Peyer's patch (tissue), 4 donors: Measurements from ENCODE around the gene GTF3C5. TPM values are rescaled to one million over a fixed set of nuclear protein-coding genes. Genes with fewer than 3 reads are reported as not detected.
A peak's percentile ranks its signal among the peaks of the same experiment; 100 is the strongest.

Experiments used
- DNase-seq, 3 donors: peaks; one replicate each; pipeline ENCODE4 v3.0.0-alpha.2; 2017 to 2019
- H3K27ac ChIP-seq, 4 donors: fragments of 200-600 bp; sonication (generic); one replicate each; pipeline ENCODE4 v1.5.1; 2016 to 2019
- H3K27me3 ChIP-seq, 2 donors: fragments of 200-600 bp; sonication (generic); one replicate each; pipeline ENCODE4 v1.5.1; 2019
- H3K36me3 ChIP-seq, 3 donors: fragments of 200-600 bp; sonication (generic); one replicate each; pipeline ENCODE4 v1.5.1; 2016 to 2019
- H3K4me1 ChIP-seq, 4 donors: fragments of 200-600 bp; sonication (generic); one replicate each; pipeline ENCODE4 v1.5.1; 2016 to 2019
- H3K4me3 ChIP-seq, 4 donors: fragments of 200-600 bp; sonication (generic); 1 replicate in 3 of 4; 2 replicates in 1 of 4; pipeline ENCODE4 v1.5.1; 2016 to 2019; ENCODE audit warnings: mild to moderate bottlenecking in 1 of 4
- H3K9me3 ChIP-seq, 4 donors: fragments of 200-600 bp; sonication (generic); one replicate each; pipeline ENCODE4 v1.5.1; 2016 to 2019; ENCODE audit warnings: mild to moderate bottlenecking in 1 of 4
- POLR2A ChIP-seq, 2 donors: fragments of 450-650 bp; IDR thresholded peaks; one replicate each; pipeline ENCODE4 v1.5.1; 2017; ENCODE audit warnings: antibody characterized with exemption in 2 of 2, mild to moderate bottlenecking in 2 of 2, moderate library complexity in 2 of 2
- small RNA-seq, 2 donors: library from RNA; depleted of rRNA; stranded (forward); fragments of <200 nt; gene quantifications; one replicate each; pipeline ENCODE3, GENCODE V24; 2016
- total RNA-seq, 4 donors: library from RNA; depleted of rRNA; stranded (reverse); fragments of >200 nt; gene quantifications; one replicate each; pipeline ENCODE4 v1.1.0, GENCODE V29; 2016
- TF ChIP-seq, protein P1 (sequence below), 6 experiments: fragments of 450-650 bp in 4 of 6; fragments of 200-600 bp in 2 of 6; sonication (generic) in 1 of 6; IDR thresholded peaks; one replicate each; pipeline ENCODE4 v1.5.1; 2017 to 2019; ENCODE audit warnings: antibody characterized with exemption in 6 of 6, mild to moderate bottlenecking in 3 of 6, moderate library complexity in 1 of 6

GTF3C5 gene
- total RNA-seq, 4 donors from 2014 or later, result 63.7 to 103 (median 73.5) TPM

DNA sequence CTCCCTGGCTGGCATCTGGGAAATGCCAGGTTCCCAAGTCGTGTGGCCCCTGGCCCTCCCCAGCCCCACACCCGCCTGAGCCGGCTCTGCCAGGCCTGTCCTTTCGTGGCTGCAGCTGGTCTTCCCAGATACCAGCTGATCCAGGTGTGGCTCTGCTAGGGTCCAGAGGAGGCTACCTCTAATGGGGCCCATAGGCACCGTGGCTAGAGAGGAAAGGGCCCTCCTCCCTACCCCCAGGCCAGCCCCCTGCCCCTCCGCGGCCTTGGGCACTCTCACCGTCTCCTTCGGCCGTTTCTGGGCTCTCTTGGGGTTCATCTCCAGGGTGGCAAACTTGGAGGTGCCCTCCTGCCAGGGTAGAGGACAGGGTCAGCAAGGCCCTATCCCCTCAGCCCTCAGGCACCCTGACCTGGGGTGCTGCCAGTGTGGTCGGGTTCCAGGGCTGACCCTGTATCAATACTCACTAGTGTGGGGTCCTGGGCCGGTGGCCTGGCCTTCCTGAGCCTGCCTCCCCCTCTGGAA is 73.2 kb downstream of the GTF3C5 start:
- no peaks in the 10 kb centered on the region for H3K27me3 ChIP-seq
- no peak overlapping the region for H3K4me3 ChIP-seq
- peak overlapping the region in 2 of 4 donors; percentile 58 to 69 for H3K27ac ChIP-seq
- no peaks in the 10 kb centered on the region for H3K9me3 ChIP-seq
- DNase-seq, result peak in 2 of 3 donors; percentile 42 to 45
- H3K36me3 ChIP-seq, result peaks cover 0 to 96% (median 0%) of the 10 kb centered on the region in 3 donors
- peaks cover 0 to 8% (median 0%) of the 10 kb centered on the region in 4 donors for H3K4me1 ChIP-seq
- TF ChIP-seq, protein P1, sequence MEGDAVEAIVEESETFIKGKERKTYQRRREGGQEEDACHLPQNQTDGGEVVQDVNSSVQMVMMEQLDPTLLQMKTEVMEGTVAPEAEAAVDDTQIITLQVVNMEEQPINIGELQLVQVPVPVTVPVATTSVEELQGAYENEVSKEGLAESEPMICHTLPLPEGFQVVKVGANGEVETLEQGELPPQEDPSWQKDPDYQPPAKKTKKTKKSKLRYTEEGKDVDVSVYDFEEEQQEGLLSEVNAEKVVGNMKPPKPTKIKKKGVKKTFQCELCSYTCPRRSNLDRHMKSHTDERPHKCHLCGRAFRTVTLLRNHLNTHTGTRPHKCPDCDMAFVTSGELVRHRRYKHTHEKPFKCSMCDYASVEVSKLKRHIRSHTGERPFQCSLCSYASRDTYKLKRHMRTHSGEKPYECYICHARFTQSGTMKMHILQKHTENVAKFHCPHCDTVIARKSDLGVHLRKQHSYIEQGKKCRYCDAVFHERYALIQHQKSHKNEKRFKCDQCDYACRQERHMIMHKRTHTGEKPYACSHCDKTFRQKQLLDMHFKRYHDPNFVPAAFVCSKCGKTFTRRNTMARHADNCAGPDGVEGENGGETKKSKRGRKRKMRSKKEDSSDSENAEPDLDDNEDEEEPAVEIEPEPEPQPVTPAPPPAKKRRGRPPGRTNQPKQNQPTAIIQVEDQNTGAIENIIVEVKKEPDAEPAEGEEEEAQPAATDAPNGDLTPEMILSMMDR (IDR thresholded peaks at IDR 0.05), result no peak
- no peak for TF ChIP-seq POLR2A (IDR thresholded peaks at IDR 0.05)

DNA sequence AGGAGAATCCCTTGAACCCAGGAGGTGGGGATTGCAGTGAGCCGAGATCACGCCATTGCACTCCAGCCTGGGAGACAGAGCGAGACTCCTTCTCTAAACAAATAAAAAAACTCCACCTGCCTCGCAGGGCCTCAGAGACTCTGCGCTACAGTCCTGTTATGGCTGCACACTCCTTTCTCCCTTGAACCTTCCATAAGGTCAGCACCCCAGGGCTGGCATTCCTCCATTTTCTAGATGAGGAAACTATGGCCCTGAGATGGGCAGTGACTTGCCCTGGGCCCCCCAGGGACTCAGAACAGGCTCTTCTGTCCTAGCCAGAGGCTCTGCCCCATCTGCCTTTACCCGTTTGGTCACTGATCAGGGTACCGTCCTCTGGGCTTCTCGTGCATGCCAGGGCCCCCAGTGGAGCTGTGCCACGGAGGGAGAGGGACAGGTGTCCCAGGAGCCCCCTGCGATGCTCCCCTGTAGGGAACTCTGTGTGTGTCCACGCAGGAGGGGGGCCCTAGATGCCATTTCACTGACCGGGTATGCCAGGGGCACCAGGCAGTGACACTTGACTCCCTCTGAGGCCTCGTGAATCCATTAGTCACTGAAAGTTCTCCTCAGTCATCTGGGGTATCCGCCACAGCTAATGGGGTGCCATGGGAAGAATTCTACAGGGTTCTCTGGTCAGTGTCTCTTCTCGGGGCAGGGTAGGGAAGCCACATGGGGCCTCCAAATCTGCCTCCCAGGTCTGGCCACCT is 74.1 kb downstream of the GTF3C5 start:
- no peaks in the 10 kb centered on the region for H3K27me3 ChIP-seq
- H3K4me1 ChIP-seq, result peaks cover 0 to 8% (median 0%) of the 10 kb centered on the region in 4 donors
- peak in 2 of 3 donors; percentile 33 to 43 for DNase-seq
- no peak overlapping the region for H3K27ac ChIP-seq
- no peak for TF ChIP-seq POLR2A (IDR thresholded peaks at IDR 0.05)
- TF ChIP-seq, protein P1 (IDR thresholded peaks at IDR 0.05), result no peak
- H3K9me3 ChIP-seq, result no peaks in the 10 kb centered on the region
- no peak overlapping the region for H3K4me3 ChIP-seq
- H3K36me3 ChIP-seq, result peaks cover 0 to 96% (median 0%) of the 10 kb centered on the region in 3 donors

DNA sequence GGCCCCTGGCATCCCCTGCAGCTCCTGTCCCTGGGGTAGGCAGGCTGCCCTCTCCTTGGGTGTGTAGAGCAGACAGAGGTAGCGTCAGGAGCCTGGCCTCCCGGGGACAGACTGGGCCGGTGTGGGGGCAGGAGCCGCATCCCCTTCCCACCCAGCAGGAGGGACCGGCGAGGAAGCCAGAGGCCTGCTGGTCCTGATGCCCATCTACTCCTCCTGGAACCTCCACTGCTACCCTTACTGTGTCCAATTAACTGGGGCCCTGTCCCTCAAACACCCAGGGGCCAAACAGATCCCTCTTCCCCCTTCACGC is 74.6 kb downstream of the GTF3C5 start:
- DNase-seq, result peak in 1 of 3 donors; percentile 42
- Histone ChIP-seq H3K4me1 (peaks cover 0 to 8% (median 0%) of the 10 kb centered on the region in 4 donors), H3K27ac (no peak overlapping the region), H3K4me3 (no peak overlapping the region), H3K36me3 (peaks cover 0 to 96% (median 0%) of the 10 kb centered on the region in 3 donors), H3K9me3 (no peaks in the 10 kb centered on the region), H3K27me3 (no peaks in the 10 kb centered on the region)
- TF ChIP-seq, protein P1 (IDR thresholded peaks at IDR 0.05), result no peak
- no peak for TF ChIP-seq POLR2A (IDR thresholded peaks at IDR 0.05)

GRCh38 chr9:133106511-133107244 is 75.9 kb downstream of the GTF3C5 start:
- Histone ChIP-seq H3K27me3 (no peaks in the 10 kb centered on the region), H3K9me3 (no peaks in the 10 kb centered on the region), H3K27ac (no peak overlapping the region), H3K4me3 (no peak overlapping the region), H3K36me3 (peaks cover 0 to 96% (median 0%) of the 10 kb centered on the region in 3 donors), H3K4me1 (peaks cover 0 to 8% (median 0%) of the 10 kb centered on the region in 4 donors)
- no peak for TF ChIP-seq POLR2A (IDR thresholded peaks at IDR 0.05)
- TF ChIP-seq, protein P1 (IDR thresholded peaks at IDR 0.05), result no peak
- peak in 2 of 3 donors; percentile 45 to 47 for DNase-seq

GRCh38 chr9:133107245-133107722 is 76.5 kb downstream of the GTF3C5 start:
- peaks cover 0 to 10% (median 1%) of the 10 kb centered on the region in 4 donors for H3K4me1 ChIP-seq
- H3K27me3 ChIP-seq, result no peaks in the 10 kb centered on the region
- no peak overlapping the region for H3K4me3 ChIP-seq
- peak in 1 of 3 donors; percentile 35 for DNase-seq
- no peak overlapping the region for H3K27ac ChIP-seq
- TF ChIP-seq, protein P1 (IDR thresholded peaks at IDR 0.05), result no peak
- no peak for TF ChIP-seq POLR2A (IDR thresholded peaks at IDR 0.05)
- H3K9me3 ChIP-seq, result no peaks in the 10 kb centered on the region
- peaks cover 0 to 95% (median 0%) of the 10 kb centered on the region in 3 donors for H3K36me3 ChIP-seq

Small RNAs within 50 kb of the gene (small RNA-seq; reads per million reads assigned to genes)
- 0 reads per million in 2 donors for gene MIR6877

Other genes with a start within 250 kb of the GTF3C5 start
- not detected for gene AK8, start 152.7 kb upstream of the GTF3C5 start, total RNA-seq
- 1 to 10 TPM in 2 of 4 donors, under 1 TPM in 1, not detected in 1; 0.53 to 1.8 (median 1.2) TPM for gene SPACA9, start 152.1 kb upstream of the GTF3C5 start, total RNA-seq
- gene TSC1, start 86.4 kb upstream of the GTF3C5 start, total RNA-seq, result 100 to 1,000 TPM in 1 of 4 donors, 10 to 100 TPM in 3; 38.4 to 155 (median 81.6) TPM
- 1 to 10 TPM in 2 of 4 donors, under 1 TPM in 1, not detected in 1; 0.88 to 2.7 (median 2.4) TPM for gene GFI1B, start 52.3 kb upstream of the GTF3C5 start, total RNA-seq
- 1 to 10 TPM; 1.6 to 9.1 (median 5.8) TPM for gene CEL, start 31.0 kb downstream of the GTF3C5 start, total RNA-seq
- gene RALGDS, start 90.2 kb downstream of the GTF3C5 start, total RNA-seq, result 100 to 1,000 TPM in 2 of 4 donors, 10 to 100 TPM in 2; 53.1 to 237 (median 139) TPM
- gene GBGT1, start 132.9 kb downstream of the GTF3C5 start, total RNA-seq, result 10 to 100 TPM in 3 of 4 donors, 1 to 10 TPM in 1; 7.0 to 49.5 (median 14.1) TPM
- not detected for gene OBP2B, start 178.3 kb downstream of the GTF3C5 start, total RNA-seq
- 100 to 1,000 TPM in 2 of 4 donors, 10 to 100 TPM in 2; 43.7 to 283 (median 148) TPM for gene ABO, start 244.2 kb downstream of the GTF3C5 start, total RNA-seq